Cerebellar cortex (tissue), 1 donor: ENCODE measurements around the gene PCSK9.

Source experiments
- DNase-seq: peaks from one replicate; pipeline ENCODE4 v3.0.0-alpha.2; 2015; ENCODE audit warnings: low spot score

PCSK9 gene

DNA sequence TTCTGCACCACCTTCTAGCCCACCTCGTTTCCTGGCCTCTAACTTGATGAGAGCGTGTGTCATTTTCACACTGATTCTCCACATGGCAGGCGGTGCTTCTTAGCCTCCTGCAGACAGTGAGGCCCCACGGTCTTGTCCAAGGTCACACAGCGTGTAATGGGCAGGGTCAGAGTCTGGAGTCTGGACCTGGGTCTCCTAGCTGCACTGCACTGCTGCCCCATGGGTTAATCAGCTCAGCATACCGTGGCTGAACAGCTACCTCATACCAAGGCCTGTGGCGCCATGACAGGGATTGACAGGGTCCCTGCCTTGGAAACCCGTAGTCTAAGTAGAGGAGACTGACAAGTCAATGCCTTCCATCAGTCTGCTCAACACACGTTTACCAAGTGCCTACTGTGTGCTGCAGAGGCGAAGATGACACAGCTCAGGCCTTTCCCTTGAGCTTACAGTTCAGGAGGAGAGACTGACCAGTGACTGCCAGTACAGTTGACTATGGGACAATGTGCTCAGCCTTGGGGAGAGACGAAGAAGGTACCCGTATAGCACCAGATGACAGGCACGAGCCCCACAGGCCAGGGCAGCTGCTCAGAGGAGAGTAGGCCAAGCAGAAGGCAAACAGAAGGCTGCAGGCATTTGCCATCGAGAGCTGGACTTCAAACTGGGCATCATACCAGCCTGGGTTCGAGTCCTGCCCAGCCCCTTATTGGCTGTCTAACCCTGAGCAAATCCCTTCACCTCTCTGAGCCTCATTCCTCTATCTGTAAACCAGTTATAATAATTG, 5.5 kb downstream of the PCSK9 start:
- no peak for DNase-seq

DNA sequence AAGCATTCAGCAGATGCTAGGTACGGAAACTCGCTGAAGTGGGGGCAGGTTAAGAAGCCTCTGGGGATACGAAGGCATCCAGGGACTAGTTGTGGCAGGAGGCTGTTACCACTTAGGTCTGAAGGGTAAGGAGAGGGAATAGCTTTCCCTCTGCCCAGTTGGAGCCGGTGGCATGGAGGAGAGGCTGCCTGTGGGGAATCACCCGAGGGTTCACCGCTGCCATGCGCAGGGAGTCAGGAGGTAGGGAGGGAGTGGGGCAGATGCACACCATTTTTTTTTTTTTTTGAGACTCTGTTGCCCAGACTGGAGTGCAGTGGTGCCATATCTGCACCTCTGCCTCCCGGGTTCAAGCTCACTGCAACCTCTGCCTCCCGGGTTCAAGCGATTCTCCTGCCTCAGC, 6.1 kb downstream of the PCSK9 start:
- DNase-seq = no peak

DNA sequence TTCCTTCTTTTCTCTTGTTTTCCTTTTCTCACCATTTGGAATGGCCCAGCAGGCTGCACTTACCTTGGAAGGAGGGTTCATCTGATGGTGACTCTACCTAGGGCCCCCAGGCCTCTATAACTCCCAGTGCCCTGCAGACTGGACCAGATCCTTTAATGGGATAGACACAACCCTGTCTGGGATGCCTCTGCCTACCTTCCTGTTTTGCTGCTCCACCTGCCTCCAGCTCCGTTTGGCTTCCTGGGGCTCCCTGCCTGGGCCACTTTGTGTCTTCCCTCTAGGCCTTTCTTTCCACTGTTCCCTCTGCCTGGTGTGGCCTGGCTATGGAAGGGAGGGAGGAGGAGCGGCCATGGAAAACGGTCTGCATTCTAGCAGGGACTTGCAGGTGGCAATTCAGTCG, 7.5 kb downstream of the PCSK9 start:
- no peak for DNase-seq

DNA sequence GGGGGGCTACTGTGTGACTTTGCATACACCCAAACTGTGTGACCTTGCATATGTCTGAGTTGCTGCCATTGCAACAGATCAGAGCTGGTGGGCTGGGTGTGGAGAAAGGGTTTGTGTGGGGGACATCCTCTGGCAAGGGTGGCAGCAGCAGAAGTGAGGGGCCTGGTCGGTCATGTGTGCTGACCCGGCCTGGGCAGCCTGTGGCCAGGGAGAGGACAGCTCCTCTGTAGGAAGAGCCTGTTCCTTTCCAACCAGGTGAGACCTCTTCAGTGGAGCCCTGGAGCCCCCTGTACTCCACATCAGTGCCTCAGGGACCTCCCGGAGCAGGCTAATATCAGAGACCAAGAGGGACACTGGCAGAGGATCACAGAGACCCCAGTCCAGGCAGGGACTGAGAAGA, 8.3 kb downstream of the PCSK9 start:
- DNase-seq = no peak

DNA sequence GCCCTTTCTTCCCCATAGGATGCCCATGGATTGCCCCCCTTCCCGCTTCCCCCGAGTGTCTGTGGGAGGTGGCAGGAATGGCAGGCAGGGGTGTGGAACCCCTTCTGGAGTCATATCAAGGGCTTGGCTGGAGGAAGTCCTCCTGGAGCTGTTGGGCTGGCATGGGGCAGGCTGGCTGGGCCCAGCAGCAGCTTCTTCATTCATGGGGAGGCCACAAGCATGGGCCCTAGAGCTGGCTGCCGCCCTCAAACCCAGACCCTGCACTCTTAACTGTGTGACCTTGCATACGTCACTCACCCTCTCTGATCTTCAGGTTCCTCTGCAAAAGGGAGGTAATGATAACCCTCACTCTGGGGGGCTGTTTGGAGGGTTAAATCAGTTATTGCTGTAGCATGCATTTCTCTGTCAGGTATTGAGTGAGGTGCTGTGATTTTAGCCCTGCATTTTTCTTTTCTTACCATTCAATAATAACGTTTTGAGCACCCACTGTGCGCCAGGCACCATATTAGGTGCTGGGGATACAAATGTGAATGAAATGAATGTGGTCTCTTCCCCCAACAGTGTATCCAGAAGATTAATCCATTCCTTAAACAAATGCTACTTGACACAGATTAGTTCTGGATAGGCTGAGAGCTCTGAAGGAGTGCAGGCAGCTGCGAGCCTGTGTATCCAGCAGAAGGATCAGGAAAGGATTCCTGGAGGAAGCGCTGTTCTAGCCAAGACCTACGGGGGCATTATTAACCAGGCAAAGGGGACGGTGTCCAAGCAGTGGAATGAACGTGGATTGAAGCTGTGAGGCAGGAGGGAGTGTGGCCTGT, 9.3 kb downstream of the PCSK9 start:
- DNase-seq = no peak

DNA sequence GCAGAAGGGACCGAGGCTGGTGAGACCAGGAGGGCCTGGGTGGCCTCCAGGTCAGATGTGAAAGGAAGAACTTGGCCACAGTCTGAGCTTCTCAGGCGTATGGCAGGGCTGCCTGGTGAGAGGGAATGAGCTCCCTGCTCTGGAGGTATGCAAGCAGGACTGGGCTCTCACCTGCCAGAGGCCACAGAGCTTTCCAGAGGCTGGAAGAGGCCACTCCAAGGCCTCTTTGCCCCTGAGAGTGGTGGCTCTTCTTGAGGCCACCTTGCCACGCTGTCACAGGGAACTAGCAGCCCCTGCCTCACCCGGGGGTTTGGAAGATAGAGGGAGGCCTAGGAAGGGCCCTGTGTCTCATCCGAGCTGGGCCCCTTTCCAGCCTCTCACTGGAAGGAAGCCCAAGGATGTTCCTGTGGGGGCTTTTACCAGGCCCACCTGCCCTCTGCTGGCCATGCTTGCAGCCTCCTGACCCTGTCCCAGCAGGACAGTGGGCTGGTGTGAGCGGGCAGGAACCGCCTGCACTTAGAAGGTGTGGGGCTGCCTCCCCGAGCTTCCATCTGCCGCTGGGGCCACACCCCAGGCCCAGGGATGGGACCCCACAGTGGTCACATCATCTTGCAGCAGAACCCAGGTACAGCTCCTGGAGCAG, 10.0 kb downstream of the PCSK9 start:
- no peak for DNase-seq

DNA sequence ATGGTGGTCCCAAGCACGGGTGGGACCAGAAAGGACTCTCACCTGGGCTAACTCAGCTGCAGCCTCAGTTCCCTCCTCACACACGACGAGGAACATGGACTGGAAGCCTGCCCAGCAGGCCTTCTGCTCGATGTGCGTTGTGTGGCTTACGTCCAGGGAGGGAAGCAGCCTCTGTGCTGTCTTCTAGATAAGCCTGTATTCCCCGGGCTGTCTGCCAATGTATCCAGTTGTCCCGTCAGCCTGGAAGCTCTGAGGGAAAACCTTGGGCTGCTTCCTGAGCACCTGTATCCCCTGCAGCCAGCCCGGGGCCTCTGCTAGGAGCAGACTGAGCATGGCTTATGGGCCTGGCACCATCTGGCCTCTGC, 10.5 kb downstream of the PCSK9 start:
- DNase-seq = peak; percentile 87

DNA sequence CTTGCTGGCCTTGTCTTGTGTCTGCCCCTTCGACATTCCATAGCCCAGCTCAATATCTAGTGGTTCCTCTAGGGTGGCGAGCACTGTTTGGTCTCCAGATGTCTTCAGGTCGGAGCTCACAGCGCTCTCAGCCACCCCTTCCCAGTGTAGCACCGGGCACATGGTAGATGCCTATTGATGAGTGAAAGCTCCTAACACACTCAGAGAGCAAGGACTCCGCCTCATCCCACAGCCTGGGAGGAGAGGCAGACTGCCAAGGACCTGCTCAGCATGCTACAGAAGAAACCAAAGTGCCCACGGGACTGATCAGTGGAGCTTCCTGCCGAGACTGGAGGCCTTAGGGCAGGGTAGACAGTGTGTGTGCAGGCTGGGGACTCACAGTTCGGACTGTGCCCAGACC, 10.9 kb downstream of the PCSK9 start:
- peak; percentile 51 for DNase-seq

DNA sequence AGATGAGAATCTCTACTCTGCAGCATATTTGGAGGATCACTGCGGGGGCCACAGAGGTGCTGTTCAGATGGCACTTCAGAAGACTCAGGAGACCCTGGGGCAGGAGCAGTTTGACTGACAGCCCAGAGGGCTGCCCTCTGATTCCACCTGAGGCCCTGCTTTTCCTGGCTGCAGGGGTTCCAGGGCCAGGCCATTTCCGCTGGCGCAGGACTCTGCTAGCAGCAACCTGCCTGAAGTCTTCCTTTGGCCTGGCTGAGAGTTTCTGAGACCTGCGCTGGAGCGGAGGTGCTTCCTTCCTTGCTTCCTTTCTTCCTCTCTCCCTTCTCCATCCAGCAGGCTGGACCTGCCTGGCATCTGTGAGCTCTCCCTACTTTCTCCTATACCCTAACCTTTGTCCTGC, 11.8 kb downstream of the PCSK9 start:
- no peak for DNase-seq

DNA sequence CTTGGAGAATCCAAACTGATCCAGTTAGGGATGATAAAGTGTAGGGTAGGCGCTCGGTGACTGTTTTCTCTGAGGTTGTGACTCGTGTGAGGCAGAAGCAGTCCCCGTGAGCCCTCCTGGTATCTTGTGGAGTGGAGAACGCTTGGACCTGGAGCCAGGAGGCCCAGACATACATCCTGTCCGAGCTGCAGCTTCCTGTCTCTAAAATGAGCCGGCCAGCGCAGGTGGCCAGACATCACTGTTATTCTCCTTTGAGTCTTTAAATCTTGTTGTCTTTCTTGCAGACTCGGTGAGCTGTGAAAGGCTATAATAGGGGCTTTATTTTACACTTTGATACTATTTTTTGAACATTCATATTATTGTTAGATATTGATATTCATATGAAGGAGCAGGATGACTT, 12.3 kb downstream of the PCSK9 start:
- DNase-seq = no peak

DNA sequence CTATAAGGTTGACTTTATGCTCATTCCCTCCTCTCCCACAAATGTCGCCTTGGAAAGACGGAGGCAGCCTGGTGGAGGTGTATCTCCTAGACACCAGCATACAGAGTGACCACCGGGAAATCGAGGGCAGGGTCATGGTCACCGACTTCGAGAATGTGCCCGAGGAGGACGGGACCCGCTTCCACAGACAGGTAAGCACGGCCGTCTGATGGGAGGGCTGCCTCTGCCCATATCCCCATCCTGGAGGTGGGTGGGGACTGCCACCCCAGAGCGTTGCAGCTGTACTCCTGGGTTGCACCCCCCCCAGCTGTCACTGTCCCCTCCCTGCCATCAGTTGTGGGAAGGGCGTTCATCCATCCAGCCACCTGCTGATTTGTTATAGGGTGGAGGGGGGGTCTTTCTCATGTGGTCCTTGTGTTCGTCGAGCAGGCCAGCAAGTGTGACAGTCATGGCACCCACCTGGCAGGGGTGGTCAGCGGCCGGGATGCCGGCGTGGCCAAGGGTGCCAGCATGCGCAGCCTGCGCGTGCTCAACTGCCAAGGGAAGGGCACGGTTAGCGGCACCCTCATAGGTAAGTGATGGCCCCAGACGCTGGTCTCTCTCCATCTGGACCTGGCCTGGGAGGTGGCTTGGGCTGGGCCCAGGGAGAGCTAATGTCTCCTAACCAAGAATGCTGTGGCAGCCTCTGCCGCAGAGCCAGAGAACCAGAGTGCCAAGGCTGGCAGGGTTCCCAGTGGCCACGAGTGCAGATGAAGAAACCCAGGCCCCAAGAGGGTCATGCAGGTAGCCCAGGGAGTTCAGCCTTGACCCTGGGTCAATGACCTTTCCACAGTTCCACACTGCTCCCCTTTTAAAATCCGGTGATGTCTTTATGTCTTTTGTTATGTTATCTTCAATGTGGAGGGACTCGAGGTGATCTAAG, 13.1 kb downstream of the PCSK9 start:
- DNase-seq = no peak

DNA sequence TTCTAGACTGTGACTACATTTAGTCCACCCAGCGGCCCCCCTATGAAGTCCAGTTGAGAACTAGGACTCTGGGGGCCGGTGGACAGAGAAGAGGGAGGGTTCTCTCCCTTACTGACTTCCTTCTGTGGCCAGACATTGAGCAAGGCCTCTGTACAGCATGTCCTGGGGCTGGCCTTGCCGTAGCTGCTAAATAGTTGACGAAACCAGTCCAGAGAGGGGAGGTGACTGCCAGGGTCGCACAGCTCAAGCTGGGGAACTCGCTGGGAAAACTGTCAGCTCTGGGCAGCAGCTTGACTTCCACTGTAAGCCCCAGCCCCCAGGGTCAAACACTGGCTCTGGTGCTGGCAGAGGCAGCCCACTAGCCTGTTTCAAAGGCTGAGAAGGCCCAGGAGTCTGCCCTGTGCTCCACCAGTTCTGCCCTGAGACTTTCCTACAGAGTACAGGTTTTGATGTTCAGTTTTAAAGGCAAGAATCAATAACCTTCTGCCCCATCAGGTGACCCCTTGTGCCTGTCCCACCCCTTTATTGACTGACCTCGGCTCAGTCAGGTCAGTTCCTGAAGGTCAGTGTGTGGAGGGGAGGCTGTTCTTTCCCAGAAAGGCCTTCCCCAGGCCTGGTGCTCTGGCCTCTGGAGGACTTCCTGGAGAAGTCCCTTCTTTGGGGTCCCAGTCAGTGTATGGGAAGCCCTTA, 14.1 kb downstream of the PCSK9 start:
- no peak for DNase-seq

DNA sequence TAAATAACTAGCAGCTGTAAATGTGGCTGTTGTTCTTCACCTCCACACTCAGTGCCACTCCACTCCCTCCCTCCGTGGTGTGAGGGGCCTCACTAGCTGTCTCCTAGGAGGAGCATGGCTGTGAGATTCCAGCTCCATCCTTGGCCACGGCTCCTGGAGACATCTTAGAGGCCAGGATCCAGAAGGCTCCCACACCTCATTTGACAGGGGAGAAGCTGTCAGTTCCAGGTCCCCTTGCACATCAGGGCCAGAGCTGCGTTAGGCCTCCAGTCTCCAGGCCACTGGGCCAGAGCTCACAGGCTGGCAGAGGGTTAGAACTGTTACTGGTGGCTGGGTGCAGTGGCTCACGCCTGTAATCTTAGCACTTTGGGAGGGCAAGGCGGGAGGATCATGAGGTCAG, 15.0 kb downstream of the PCSK9 start:
- DNase-seq = no peak

DNA sequence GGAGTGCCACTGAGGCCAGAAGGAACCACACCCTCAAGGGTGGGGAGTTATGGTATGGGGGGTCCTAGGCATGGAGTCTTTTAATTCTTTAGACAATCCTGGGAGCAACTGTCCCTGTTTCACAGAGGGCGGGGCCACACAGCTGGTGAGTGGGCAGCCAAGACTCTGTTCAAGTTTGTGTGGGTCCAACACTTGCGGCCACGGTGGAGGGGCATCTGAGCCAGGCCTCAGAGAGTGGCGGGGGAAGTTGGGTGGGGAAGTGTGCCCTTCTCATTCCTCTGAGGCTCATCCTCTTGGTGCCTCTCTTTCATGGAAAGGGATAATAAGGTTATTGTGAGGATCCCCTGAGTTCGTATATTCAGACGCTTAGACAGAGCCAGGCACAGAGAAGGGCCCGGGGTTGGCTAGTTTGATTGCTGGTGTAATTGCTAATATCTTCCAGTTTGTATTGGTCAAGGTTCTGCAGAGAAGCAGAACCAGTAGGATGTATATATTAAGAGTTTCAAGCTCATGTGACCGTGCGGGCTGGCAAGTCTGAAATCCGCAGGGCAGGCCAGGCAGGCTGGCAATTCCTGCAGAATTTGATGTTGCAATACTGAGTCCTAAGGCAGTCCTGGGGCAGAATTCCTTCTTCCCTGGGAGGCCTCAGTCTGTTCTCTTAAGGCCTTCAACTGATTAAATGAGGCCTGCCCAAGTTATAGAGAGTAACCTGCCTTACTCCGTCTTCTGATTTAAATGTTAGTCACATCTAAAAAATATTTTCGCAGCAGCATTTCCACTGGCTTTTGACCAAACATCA, 15.9 kb downstream of the PCSK9 start:
- DNase-seq = no peak

DNA sequence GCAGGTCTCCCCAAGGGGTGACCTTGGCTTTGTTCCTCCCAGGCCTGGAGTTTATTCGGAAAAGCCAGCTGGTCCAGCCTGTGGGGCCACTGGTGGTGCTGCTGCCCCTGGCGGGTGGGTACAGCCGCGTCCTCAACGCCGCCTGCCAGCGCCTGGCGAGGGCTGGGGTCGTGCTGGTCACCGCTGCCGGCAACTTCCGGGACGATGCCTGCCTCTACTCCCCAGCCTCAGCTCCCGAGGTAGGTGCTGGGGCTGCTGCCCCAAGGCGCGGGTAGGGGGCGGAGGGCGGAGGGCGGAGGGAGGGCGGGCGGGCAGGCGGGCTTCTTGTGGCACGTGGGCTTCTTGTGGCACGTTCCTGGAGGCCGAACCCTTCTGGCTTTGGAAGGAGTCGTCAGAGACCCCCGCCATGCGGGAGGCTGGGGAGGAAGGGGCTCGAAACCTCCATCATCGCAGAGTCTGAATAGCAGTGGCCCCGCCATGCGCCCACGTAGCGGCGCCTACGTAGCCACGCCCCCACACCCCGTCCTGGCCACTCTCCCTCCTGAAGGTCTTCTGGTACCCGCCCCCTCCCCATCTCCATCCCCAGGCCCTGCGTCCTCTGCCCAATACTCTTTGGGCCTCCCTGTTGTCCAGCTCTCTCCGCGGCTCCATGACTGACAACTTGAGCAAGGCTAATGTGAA, 16.7 kb downstream of the PCSK9 start:
- no peak for DNase-seq

DNA sequence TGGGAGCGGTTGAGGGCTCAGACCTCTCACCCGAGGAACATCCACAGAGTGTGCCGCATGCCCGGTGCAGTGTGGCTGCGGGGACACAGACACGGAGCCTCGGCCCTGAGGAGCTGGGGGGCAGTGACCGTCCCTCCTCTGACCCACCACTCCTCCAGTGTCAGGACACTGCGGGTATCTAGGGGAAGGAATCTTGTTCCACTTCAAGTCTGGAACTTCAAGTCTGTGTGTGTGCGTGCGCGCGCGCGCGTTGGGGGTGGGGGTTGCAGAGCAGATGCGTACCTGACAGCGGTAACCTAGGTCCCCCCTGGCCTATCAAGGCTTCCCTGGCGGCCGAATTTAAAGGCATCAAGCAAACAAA, 17.3 kb downstream of the PCSK9 start:
- DNase-seq = no peak

DNA sequence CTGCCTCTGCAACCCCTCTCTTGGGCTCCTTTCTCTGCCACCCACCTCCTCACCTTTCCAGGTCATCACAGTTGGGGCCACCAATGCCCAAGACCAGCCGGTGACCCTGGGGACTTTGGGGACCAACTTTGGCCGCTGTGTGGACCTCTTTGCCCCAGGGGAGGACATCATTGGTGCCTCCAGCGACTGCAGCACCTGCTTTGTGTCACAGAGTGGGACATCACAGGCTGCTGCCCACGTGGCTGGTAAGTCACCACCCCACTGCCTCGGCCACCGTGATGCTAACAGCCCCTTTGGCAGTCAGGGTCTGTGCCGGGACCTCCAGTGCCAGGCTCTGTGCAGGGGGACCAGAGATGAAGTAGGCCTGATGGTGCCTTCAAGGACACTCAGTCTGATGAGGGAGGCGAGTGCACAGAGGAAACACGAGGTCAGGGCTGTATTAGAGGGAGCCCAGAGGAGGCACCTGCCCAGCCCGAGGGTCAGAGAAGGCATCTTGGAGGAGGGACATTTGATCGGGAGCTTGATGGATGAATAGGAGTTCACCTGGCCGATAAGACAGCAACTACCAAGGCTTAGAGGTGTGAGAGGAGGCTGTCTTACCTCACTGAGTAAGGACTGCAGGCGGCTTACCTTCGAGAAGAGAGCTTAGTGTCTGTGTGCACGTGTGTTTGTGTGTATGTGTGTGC, 18.1 kb downstream of the PCSK9 start:
- DNase-seq = no peak

DNA sequence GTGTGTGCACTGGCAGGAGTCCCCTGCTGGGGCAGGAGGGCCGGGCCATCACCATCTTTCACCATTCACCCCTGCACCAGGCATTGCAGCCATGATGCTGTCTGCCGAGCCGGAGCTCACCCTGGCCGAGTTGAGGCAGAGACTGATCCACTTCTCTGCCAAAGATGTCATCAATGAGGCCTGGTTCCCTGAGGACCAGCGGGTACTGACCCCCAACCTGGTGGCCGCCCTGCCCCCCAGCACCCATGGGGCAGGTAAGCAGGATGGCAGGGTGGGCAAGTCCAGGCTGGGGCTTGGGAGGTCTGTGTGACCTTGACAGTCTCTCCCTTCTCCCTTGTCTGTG, 18.6 kb downstream of the PCSK9 start:
- no peak for DNase-seq

DNA sequence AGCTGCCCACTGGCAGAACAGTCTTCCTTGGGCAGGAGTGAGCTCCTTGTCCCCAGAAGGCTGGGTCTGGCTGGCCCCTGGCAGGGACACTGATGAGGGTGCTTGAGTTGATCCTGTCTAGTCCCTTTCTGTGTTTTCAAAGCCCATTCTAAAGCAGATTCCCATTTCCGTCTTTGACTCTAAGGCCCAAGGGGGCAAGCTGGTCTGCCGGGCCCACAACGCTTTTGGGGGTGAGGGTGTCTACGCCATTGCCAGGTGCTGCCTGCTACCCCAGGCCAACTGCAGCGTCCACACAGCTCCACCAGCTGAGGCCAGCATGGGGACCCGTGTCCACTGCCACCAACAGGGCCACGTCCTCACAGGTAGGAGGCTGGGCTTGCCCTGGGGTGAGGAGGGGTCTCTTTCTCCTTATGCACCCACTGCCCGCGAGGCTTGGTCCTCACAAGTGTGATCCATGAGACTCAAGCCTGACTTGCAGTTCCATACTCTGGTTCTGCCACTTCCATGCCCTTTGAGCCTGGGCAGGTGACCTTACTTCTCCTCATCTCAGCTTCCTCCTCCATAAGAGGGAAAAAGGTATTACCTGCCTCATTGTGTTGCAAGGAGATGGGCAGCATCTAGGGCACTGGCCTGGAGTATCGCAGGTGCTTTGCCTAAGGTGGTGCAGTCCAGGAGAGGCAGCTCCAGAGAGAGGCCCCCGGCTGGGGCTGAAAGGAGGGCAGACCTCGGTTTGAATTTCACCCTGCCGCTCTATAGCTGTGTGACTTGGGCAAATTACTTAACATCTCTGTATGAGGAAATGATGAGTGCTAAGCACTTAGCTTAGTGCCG, 20.2 kb downstream of the PCSK9 start:
- DNase-seq = no peak
